NCI-H2196 (cell line): Measurements from ENCODE around the gene BOC.

ENCODE experiments used
- DNase-seq: peaks from one replicate; lab custom pipeline; 2025; ENCODE audit not compliant: unreplicated experiment; lab: John Stamatoyannopoulos, UW

The BOC gene

GRCh38 chr3:113285226-113285625, 73.9 kb downstream of the BOC start:
- DNase-seq = no peak

DNA sequence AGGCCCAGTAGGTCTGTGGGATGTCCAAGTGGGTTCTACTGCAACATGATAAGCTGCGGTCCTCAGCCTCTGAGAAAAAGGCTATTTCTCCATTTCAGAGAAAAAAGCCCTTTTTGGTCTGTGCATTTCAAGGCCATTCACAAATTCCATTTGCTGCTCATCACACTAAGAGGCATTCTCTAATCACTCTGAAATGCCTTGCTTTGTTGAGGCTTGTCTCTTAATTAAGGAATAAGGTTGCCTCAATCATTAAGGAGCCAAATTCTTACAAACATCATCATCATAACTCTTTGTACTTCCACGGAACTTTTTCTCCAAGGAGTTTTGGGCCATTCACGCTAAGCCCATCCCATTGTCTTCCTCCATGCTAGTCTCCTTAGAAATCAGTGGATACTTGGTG, 74.4 kb downstream of the BOC start:
- no peak for DNase-seq

DNA sequence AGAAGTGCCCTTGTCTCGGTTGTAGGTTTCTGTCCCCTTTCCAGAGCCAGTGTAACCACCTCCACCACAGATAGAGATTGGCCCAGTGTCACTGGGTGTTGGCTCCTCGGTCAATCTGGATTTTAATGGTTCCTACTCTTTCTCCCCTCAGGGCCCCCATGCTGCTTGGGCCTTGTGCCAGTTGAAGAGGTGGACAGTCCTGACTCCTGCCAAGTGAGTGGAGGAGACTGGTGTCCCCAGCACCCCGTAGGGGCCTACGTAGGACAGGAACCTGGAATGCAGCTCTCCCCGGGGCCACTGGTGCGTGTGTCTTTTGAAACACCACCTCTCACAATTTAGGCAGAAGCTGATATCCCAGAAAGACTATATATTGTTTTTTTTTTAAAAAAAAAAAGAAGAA, 75.2 kb downstream of the BOC start:
- no peak for DNase-seq

GRCh38 chr3:113287111-113287802, 75.9 kb downstream of the BOC start:
- no peak for DNase-seq

GRCh38 chr3:113287803-113288648, 76.7 kb downstream of the BOC start:
- DNase-seq = peak; percentile 83

DNA sequence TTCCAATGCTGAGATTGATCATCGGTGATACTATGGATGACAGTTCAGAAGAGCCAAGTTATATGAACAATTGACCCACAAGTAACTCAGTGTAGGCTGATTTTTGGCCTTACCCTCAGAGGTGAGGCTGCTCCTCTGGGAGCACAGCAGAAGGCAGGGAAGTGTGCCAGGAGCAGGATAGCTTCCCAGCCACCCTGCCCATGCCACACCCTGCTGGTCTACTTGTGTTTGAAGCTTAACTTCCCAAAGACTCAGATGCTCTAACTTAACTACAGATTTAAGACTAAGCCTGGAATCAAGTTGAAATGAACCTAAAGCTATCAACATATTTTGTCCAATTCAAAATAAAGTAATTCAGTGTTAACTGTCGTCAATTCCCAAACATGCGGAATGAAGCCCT, 77.5 kb downstream of the BOC start:
- DNase-seq = no peak

DNA sequence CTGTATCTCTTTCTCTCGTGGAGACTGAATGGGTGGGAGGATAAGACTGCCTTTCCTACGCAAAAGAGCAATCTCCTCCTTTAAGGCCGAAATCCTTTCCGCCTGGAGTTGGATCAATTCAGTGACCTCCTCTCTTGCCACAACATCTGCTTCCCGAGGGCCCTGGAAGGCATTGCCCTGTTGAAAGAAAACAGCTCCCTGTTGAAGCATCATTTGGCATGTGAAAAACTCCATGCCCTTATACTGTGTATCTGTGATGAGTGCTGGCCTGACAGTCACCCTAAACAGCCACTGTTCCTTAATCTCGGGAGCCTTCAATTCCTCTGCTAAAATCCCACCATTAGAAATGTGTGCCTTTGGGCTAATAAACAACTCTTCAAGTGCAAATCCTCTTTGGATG, 80.2 kb downstream of the BOC start:
- DNase-seq = no peak

- no peak for DNase-seq
Observed at GRCh38 chr3:113292933-113293332, 81.6 kb downstream of the BOC start.

GRCh38 chr3:113293348-113293747, 82.0 kb downstream of the BOC start:
- DNase-seq = no peak

DNA sequence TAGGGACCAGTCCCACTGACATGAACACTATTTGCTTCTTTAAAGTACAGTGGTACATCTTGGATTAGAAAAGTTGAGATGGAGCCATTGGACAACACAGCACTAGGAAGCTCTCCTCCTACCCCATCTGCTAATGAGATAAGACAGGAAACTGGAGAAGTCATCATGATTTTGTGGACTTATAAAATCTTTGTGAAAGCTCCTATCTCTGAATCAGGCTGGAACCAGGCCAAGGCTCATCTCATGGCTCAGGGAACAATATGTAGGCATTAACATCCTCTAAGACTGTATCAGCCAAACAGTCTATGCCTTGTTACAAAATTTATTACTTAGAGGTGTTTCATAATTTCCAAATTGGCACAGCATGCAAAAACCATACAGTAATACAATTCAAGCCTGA, 84.1 kb downstream of the BOC start:
- DNase-seq = no peak

DNA sequence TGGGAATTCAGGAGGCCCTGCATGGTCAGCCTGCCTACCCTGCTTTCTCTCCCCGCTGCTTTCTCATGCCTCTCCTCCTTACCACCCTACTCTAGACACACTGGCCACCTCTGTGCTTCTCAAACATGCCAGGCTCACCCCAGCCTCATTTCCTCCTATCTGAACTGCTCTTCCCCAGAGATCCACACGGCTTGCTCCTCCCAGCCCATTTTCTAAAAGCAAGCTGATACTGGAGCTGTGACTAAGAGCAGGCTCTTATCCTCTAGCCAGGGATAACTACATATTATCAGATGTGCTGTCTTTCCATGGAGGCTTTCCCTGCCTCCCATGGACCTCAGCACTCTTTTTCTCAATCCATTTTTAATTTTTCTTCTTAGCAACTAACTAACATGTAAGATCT, 85.9 kb downstream of the BOC start:
- no peak for DNase-seq

GRCh38 chr3:113297841-113298240, 86.5 kb downstream of the BOC start:
- DNase-seq = no peak

DNA sequence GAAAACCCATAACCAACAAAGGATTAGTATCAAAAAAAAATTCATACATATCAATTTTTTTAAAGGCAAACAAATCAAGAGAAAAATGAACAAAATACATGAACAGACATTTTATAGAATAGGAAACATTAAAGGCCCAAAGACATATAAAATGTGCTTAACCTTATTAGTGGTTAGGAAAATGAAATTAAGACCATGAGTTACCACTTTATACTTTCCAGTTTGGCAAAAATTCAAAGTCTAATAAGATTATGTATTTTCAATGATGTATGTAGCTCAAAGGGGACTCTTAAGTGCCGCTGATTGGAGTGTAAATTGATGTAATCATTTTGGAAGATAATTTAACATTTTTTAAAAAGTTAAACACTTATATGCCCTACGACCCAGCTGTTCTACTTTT, 89.2 kb downstream of the BOC start:
- no peak for DNase-seq

DNA sequence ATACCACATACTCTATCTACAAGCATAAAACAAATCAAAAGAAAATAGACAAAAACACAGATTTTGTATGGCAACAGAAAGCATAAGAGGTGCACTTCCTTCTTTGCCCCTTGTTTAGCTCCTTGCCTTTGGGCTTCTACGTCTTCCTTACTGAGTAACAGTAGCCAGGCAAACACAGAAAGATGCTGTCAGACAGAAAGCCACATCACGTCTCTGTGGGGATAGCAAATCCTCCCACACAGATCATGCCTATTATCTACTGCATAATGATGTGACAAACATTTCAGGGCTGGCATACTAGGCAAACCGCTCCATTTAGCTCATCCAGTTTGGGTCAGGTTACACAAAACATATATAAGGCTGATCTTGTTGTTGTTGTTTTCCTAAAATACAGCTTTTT, 92.7 kb downstream of the BOC start:
- DNase-seq = no peak

- DNase-seq = no peak
Observed at GRCh38 chr3:113304856-113305540, 93.6 kb downstream of the BOC start.

- no peak for DNase-seq
Observed at GRCh38 chr3:113310960-113311359, 99.6 kb downstream of the BOC start.

GRCh38 chr3:113312416-113312815, 101.1 kb downstream of the BOC start:
- DNase-seq = no peak

DNA sequence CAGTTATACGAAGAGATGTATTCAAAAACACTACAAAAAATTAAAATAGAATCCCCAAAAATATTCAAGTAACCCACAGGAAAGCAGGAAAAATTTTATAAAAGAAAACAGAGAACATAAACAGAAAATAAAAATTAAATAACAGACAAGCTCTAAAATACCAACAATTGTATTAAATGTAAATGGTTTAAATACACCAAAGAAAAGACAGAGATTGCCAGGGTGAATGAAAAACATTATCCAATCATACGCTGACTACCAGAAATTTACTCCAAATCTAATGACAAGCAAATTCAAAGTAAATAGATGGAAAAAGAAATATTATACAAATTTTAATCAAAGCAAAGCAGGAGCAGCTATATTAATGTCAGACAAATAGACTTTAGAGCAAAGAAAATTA, 103.6 kb downstream of the BOC start:
- no peak for DNase-seq

DNA sequence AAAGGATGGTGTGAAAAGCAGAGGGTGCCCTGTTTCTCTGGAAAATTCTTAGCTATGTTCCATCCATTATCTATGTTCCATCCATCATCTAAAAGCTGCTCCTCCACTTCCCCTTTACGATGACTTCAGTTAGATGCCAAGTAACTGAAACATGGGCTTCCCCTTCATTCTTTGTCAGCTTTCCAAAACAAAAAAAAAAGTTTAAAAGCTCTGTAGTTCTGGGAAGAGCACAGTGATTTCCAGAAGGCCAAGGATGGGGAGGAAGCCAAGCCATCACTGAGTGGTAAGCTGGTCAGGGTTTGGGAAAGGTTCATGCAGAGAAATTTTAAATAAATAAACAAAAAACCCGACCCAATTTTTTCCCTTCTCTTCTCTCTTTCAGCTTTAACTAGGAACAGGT, 118.4 kb downstream of the BOC start:
- DNase-seq = no peak

DNA sequence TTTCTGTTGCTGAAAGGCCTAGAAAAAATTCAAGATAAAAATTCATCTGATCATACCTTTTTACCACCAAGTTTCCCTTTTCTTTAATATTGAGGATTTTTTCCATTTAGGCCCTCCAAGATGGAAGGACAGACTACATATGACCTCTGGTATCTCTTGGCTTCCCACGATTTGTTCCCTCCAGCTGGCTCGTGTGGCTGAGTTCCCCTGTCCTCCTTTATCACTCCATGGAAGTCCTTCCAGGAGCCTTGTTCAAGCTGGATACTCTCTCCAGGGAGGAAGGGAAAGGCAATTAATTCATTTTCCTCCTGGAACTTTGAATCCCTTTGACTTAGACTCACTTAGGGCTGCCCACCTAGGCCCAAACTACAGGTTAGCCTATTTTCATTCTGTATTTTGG, 119.4 kb downstream of the BOC start:
- no peak for DNase-seq

GRCh38 chr3:113331187-113331586, 119.8 kb downstream of the BOC start:
- DNase-seq = no peak
